Muscle layer of colon (tissue), 2 donors: ENCODE data around the gene CYSRT1.

Experiments
- H3K27ac ChIP-seq: one replicate; pipeline ENCODE4 v1.7.0; 2013; ENCODE audit warnings: low read depth, mild to moderate bottlenecking, low read length, moderate library complexity
- H3K27me3 ChIP-seq, 2 donors: one replicate each; pipeline ENCODE4 v1.7.0; 2013; ENCODE audit warnings: low read length in 2 of 2, mild to moderate bottlenecking in 2 of 2; ENCODE audit not compliant: insufficient read depth in 2 of 2, control insufficient read depth in 1 of 2
- H3K36me3 ChIP-seq: one replicate; pipeline ENCODE4 v1.7.0; 2013; ENCODE audit warnings: mild to moderate bottlenecking, low read length; ENCODE audit not compliant: insufficient read depth
- H3K4me1 ChIP-seq: one replicate; pipeline ENCODE4 v1.7.0; 2013; ENCODE audit warnings: mild to moderate bottlenecking, low read length; ENCODE audit not compliant: insufficient read depth
- H3K4me3 ChIP-seq, 2 donors: one replicate each; pipeline ENCODE4 v1.7.0; 2013; ENCODE audit warnings: low read length in 2 of 2, low read depth in 1 of 2, mild to moderate bottlenecking in 1 of 2, moderate library complexity in 1 of 2
- H3K9ac ChIP-seq: one replicate; pipeline ENCODE4 v1.7.0; 2013; ENCODE audit warnings: low read length
- H3K9me3 ChIP-seq: one replicate; pipeline ENCODE4 v1.7.0; 2013; ENCODE audit warnings: mild to moderate bottlenecking, low read length
- donor health status: abdominal sarcoma.
- donor health status: Adenocarcinoma of cecum.

CYSRT1 gene

GRCh38 chr9:137184881-137185660, 39.9 kb upstream of the CYSRT1 start:
- Histone ChIP-seq H3K4me3 (no peak overlapping the region), H3K27ac (no peak overlapping the region), H3K4me1 (peaks cover 28% of the 10 kb centered on the region), H3K36me3 (peaks cover 60% of the 10 kb centered on the region), H3K9me3 (no peaks in the 10 kb centered on the region), H3K9ac (no peak overlapping the region), H3K27me3 (no peaks in the 10 kb centered on the region)

DNA sequence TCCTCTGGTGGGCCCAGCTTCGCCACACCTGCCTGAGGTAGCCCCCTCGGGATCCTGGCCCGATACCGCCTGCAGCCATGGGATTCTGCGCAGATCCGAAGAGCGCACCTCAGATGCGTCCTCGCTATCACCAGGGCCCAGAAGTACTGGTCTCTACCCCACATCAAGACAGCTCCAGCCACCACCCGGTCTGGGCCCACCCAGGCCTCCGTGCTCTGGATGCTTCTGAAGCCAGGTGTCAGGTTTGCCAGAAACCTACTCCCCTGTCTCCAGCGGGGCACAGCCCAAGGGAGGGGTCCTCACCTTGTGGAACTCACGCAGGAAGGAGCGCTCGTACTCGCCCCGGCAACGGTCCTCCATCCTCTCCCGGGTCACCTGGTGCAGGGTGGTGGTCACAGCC, 39.1 kb upstream of the CYSRT1 start:
- Histone ChIP-seq H3K27ac (no peak overlapping the region), H3K27me3 (no peaks in the 10 kb centered on the region), H3K9me3 (no peaks in the 10 kb centered on the region), H3K4me3 (no peak overlapping the region), H3K9ac (no peak overlapping the region), H3K36me3 (peaks cover 62% of the 10 kb centered on the region), H3K4me1 (peaks cover 32% of the 10 kb centered on the region)

DNA sequence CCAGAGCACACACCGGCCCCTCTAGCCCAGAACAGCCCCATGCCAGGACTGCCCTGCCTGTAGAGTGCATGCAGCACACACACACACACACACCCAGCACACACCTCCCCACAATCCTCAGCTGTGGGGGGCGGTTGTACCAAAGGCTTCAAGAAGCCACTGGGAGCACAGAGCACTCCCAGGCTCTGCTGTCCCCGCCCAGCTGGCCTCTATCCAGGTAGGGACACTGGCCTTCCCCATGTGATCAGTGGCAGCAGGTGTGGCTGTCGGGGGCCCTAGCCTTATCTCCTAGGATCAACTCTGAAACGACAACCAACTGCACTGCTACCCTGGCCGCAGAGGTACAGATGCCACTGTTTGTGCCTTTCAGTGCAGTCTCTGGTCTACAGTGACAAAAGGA, 38.6 kb upstream of the CYSRT1 start:
- Histone ChIP-seq H3K9me3 (no peaks in the 10 kb centered on the region), H3K27me3 (no peaks in the 10 kb centered on the region), H3K4me3 (peak overlapping the region in 1 of 2 donors; percentile 98), H3K9ac (no peak overlapping the region), H3K36me3 (peaks cover 62% of the 10 kb centered on the region), H3K27ac (no peak overlapping the region), H3K4me1 (peaks cover 32% of the 10 kb centered on the region)

GRCh38 chr9:137187386-137187785, 37.6 kb upstream of the CYSRT1 start:
- H3K4me3 ChIP-seq, result peak overlapping the region; percentile 93 to 98
- peak overlapping the region; percentile 76 for H3K9ac ChIP-seq
- H3K4me1 ChIP-seq, result peaks cover 32% of the 10 kb centered on the region
- no peak overlapping the region for H3K27ac ChIP-seq
- H3K9me3 ChIP-seq, result no peaks in the 10 kb centered on the region
- peaks cover 63% of the 10 kb centered on the region for H3K36me3 ChIP-seq
- H3K27me3 ChIP-seq, result no peaks in the 10 kb centered on the region

- Histone ChIP-seq H3K4me1 (peaks cover 32% of the 10 kb centered on the region), H3K27ac (peak overlapping the region; percentile 95), H3K4me3 (peak overlapping the region; percentile 93 to 98), H3K9ac (peak overlapping the region; percentile 76), H3K27me3 (no peaks in the 10 kb centered on the region), H3K36me3 (peaks cover 56% of the 10 kb centered on the region), H3K9me3 (no peaks in the 10 kb centered on the region)
These were observed 36.9 kb upstream of the CYSRT1 start for GRCh38 chr9:137188086-137188489.

- H3K9me3 ChIP-seq, result no peaks in the 10 kb centered on the region
- H3K27me3 ChIP-seq, result no peaks in the 10 kb centered on the region
- H3K9ac ChIP-seq, result peak within 1 kb of the TSS; percentile 76
- peaks cover 32% of the 10 kb centered on the region for H3K4me1 ChIP-seq
- H3K4me3 ChIP-seq, result peak within 1 kb of the TSS; percentile 93 to 98
- peak within 1 kb of the TSS; percentile 95 for H3K27ac ChIP-seq
- peaks cover 50% of the 10 kb centered on the region for H3K36me3 ChIP-seq
These were observed 36.3 kb upstream of the CYSRT1 start, which contains the start of the genes ANAPC2 and SSNA1 for GRCh38 chr9:137188490-137189296. ANAPC2 (minus strand) TSS chr9:137188560; CDS start chr9:137188532, 28 bp downstream. SSNA1 (plus strand) TSS chr9:137188676; CDS start chr9:137188727, 51 bp downstream.

DNA sequence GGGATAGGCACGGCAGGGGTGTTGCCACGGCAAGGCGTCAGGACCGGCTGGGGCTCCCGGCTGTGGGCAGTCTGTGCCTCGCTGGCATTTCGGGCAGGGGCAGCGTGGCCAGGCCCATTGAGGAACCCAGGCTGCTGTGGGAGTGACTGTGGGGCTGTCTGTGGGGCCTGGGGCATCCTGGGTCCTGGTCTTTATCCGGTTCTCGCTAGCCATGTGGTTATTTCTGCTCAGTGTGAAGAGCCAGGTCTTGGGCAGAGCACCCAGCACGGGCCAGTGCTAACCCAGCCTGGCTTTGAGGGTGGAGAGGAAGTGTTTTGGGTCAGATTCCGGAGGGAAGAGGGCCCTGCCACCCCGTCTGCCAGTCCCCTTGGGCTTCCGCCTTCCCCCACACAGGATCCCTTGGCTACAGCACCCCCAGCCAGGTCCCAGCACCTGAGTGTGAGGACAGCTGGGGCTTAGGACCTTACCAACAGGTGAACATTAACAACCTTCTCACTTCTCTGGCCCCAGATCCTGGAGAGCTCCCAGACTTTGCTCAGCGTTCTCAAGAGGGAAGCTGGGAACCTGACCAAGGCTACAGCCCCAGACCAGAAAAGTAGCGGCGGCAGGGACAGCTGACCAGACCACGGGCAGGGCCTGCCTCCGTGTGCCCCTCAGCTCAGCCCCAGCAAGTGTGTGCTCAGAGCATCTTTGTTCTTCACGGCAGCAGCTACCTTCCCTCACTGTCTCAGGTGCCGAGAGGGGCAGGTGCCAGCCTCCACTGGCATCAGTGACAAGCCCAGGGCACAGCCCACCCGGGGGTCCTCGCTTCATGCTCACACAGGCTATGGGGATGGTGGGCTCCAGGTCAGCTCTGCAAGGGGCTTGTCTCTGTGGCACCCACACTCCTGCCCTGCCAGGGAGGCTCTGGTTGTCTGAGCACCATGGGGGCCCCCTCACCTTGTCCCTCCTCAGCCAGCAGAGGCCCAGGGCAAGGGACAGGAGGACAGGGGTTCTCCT, 35.4 kb upstream of the CYSRT1 start:
- H3K27me3 ChIP-seq, result no peaks in the 10 kb centered on the region
- peaks cover 41% of the 10 kb centered on the region for H3K36me3 ChIP-seq
- peaks cover 32% of the 10 kb centered on the region for H3K4me1 ChIP-seq
- H3K27ac ChIP-seq, result peak overlapping the region; percentile 95
- H3K4me3 ChIP-seq, result peak overlapping the region; percentile 93 to 98
- no peaks in the 10 kb centered on the region for H3K9me3 ChIP-seq
- H3K9ac ChIP-seq, result peak overlapping the region; percentile 68

- Histone ChIP-seq H3K27ac (no peak overlapping the region), H3K4me1 (peaks cover 32% of the 10 kb centered on the region), H3K9me3 (no peaks in the 10 kb centered on the region), H3K36me3 (peaks cover 37% of the 10 kb centered on the region), H3K27me3 (no peaks in the 10 kb centered on the region), H3K4me3 (no peak overlapping the region), H3K9ac (no peak overlapping the region)
These were observed 34.6 kb upstream of the CYSRT1 start for GRCh38 chr9:137190315-137190856.

DNA sequence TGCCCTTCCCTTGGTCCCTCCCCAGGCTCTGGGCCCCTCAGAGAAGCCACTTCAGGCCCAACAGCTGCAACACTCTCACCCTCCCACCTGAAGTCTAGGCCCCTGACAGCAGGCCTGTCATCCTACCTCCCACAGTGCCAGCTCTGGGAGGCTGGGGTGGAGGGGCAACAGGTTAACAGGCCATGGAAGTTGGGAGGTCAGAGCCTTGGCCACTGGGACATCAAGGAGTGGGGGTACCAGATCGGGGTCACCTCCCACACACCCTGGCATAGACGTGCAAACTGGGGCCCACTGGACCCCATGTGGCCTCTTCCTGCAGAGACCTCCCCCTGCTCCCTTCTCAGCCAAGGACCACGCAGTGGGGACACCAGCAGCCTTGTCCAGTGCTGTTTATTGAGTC, 33.7 kb upstream of the CYSRT1 start:
- Histone ChIP-seq H3K9me3 (no peaks in the 10 kb centered on the region), H3K36me3 (peaks cover 28% of the 10 kb centered on the region), H3K27ac (no peak overlapping the region), H3K4me3 (no peak overlapping the region), H3K27me3 (no peaks in the 10 kb centered on the region), H3K9ac (no peak overlapping the region), H3K4me1 (peaks cover 29% of the 10 kb centered on the region)

DNA sequence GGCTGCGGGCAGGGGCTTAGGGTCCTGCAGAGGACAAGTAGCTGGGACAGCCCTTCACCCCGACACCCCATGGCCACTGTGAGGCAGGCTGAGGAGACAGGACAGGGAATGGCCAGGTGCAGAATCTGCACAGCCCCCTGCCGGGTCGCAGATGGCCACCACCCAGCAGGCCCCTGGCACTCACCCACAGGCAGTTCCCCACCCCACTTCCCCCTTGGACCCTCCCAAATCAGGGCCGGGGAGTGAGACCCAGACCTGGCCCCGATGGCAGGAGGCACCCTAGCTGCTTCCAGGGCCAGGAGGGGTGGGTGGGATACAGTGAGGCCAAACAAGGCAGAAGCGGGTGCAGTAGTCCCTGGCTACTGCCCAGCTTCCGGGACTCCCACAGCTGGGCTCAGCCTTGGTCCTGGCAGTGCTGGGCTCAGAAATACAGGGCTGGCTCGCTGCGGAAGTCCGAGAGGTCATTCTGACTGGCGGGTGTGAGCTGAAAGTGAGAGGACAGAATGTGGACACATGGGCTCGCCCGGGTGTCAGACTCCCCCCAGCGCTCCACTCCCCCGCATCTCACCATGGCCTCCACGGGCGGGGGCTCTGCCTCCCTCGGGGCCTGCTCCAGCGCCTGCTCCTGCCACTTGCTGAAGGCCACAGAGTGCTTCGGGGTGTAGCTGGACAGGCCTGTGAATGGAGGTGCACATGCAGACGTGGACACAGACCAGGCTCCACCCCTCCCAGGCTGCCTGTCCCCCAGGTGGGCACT, 33.1 kb upstream of the CYSRT1 start:
- H3K4me3 ChIP-seq, result no peak overlapping the region
- H3K27ac ChIP-seq, result no peak overlapping the region
- H3K27me3 ChIP-seq, result no peaks in the 10 kb centered on the region
- no peak overlapping the region for H3K9ac ChIP-seq
- H3K36me3 ChIP-seq, result peaks cover 22% of the 10 kb centered on the region
- peaks cover 22% of the 10 kb centered on the region for H3K4me1 ChIP-seq
- H3K9me3 ChIP-seq, result no peaks in the 10 kb centered on the region
